ENCODE measurements around the gene KRT4. TPM values are rescaled to one million over a fixed set of nuclear protein-coding genes. Genes with fewer than 3 reads are reported as not detected.
A peak's percentile ranks its signal among the peaks of the same experiment; 100 is the strongest.

The KRT4 gene
- total RNA-seq, 1 experiment from 2014 or later: 2.0 TPM

DNA sequence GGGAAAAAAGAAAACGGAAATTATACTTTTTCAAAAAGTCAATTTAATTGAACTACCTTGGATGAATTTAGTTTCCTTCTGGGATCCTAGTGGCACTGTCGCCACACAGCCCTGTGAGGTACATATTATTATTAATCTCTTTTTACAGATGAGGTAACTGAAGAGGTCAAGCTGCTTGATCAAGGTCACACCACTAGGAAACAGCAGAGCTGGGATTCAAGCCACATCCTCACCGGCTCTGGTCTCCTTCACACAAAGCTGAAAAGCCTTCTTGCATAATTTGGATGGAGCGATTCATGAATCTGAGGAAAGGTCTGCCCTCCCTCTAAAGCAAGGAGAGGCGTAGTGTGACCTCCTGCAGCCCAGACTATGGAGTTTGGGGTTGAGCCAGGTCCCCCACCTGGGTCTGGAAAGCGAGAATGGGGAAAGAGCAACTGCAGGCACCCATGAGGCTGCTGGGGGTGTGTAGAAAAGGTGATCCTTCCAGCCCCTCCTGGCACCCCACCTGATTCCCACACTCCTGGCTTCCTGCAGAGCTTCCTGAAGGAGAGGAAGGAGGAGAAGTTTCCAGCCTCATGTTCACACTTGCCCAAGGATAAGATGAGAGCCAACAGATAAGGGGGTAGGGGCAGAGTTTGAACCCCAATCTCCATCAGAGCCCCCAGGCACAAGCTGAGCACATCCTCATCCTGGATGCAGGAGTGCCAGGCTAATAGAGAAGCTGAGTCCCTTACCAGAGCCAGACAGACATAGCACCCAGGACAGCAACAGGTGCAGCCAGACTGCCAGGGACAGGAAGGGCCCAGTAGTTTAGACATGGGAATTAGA, 24.1 kb upstream of the KRT4 start:
- in situ Hi-C loops (cut with HindIII; ENCODE audit: low pct_unique_long_range_greater_than_20kb, low sequenced_read_pairs): no loop called here
- DNase-seq (ENCODE audit: low read depth): no peak

DNA sequence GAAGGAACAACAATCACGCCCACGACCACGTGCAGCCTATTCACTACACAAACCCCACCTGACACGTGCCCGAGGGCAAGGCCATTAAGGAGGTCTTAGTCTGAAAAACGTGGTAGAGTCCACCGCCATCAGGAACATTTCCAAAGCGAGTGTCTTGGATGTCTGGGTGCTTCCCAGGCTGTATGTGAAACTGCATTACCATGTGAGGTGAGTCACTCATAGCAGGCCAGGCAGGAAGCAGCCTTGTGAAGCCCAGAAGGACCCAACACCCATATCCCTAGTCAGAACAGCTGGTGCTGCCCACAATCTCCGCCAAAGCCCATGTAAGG, 23.5 kb upstream of the KRT4 start:
- peak; percentile 18 for DNase-seq (ENCODE audit: low read depth)
- in situ Hi-C loops (cut with HindIII; ENCODE audit: low pct_unique_long_range_greater_than_20kb, low sequenced_read_pairs): no loop called here

DNA sequence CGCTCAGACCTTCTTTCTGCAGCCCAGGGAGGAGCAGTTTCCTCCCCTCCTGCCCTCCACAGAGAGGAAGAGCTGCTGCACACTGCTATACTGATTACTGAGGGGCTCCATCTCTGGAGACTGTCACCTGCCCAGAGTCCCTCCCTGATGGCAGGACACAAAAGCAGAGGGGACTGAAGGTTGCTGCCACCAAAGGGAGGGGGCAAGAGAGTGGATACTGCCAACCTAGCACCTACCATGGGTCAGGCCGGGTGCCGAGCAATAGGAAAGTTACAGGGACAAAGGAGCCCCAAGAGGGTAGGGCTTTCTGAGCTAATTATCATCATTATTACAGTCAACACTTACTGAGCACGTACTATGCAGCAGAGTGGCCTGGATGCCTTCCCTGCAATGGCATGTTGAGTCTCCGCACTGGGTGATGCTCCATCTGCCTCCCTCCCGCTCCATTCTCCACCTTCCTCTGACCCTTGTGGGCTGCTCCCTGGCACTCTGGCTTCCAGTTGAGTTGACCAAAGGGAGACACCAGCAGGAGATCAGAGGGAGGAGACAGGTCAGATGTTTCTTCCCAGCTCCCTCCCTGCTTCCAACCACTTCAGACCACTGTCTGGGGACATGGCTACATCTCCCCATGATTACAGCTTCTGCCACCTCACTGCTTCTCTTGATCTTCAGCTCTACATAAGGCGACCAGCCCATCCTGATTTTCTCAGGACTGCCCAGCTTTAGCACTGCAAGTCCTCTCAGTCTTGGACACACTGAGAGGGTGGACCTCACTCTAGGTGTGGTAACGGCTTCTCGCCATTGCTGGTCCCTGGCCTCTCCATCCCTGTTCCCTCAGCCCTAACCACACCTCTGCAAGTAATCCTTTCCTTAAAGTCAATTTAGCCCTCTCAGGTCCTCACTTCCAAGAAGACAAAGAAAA, 22.8 kb upstream of the KRT4 start:
- no peak for DNase-seq (ENCODE audit: low read depth)
- in situ Hi-C loops (cut with HindIII; ENCODE audit: low pct_unique_long_range_greater_than_20kb, low sequenced_read_pairs): no loop called here

DNA sequence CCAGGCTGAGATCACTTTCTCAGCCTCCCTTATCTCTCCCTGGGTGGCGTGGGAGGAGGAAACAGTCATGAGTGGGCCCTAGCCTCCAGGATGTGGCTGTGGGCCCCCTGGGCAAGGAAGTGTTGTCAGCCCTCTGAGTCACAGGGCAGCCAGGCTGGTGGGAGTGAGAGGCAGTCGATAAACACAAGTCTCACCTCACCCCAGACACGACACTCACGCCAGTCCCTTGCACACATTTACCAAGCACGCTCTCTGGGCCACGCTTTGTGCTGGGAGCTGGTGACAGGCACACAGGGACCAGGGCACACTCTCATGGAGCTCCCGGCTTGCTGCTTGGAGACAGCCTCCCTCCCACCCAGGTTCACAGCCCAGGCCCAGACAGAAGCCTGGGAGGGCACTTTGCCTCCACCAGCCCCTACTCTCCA, 22.1 kb upstream of the KRT4 start:
- in situ Hi-C loops (cut with HindIII; ENCODE audit: low pct_unique_long_range_greater_than_20kb, low sequenced_read_pairs): no loop called here
- no peak for DNase-seq (ENCODE audit: low read depth)

DNA sequence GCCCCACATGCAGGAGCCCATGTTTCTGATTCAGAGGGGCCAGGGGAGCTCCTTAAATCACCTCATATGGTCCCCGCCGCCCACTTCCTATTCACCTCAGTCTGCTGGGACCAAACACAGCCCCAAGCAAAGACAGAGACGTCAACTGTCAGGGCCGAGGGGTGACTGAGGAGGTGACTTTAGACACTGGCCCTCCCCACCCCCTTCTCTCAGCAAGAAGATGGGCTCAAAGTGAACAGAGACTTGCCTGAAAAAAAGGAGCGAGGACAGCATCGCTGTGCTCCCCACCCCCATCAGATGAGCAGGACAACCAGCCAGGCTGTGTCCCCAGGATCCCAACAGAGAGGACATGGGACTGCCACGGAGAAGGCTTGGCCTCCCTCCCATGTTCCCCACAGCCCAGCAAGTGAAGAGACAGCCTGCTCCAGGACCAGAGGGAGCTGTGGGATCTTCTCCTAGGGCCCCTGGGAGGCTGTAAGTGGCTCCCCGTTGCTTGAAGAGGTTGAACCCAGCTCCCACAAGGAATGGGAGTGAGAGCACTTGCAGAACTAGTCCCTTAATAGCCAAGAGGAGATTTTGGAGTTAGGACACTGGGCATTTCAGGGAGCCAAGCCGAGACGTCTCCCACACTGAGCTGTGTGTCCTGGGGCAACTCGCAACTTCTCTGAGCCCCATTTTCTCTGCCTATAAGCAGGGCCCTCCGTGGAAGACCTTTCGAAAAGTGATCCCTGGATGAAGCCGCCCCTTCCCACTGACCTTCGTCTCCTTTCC, 21.5 kb upstream of the KRT4 start:
- in situ Hi-C loops (cut with HindIII; ENCODE audit: low pct_unique_long_range_greater_than_20kb, low sequenced_read_pairs): no loop called here
- no peak for DNase-seq (ENCODE audit: low read depth)

DNA sequence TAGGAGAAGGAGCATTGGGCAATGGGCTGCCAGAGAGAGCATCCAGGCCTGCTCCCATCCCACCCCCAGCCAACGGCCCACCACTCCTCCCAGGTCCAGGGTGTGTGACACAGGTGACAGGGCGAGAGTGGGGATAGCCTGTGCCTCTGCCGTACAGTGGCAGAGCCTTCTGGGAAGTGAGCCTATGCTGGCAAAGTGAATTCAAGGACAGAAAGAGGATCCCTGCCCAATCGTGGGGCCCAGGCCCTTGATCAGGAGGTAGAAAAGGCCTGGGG, 20.7 kb upstream of the KRT4 start:
- in situ Hi-C loops (cut with HindIII; ENCODE audit: low pct_unique_long_range_greater_than_20kb, low sequenced_read_pairs): no loop called here
- no peak for DNase-seq (ENCODE audit: low read depth)

DNA sequence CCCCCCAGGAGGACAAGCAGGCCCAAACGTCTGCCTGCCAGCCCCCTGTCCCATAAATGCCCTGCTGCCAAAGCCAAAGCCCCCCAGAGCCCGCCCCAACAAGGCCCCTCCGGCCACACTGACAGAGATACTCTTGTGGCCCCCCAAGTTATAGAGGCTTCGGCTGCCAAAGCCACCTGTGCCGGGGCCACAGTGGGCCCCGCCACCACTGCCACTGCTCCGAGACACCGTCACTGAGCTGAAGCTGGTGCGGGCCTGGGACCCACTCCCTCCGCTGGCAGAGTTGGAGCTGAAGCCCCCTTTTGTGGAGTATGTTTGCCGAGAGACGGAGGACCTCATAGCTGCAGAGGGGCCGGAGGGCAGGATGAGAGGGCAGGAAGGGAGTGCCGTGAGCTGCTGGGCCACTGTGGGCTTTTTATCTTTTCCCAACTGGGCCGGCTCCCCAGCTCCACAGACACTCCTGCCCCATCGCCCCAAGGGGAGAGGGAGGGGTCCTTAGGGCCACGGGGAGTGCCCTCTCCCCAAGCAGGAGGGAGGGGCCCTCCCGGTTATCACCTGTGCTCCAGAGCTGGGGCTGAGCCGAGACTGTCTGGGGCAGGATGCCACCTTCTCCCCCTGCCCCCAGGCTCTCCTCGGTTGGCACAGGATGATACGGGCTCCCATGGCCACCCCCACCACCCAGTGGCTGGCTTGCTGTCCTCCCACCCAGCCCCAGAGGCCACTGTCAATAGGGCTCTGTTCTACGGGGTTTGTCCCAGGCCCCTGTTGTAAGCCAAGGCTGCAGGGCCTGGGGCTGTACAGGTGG, 20.2 kb upstream of the KRT4 start, which contains the start of gene KRT79:
Gene KRT79 (minus strand): TSS at position 390 of the 805 bp plus-strand sequence. CDS start 51 bp downstream, at position 339.
- in situ Hi-C loops (cut with HindIII; ENCODE audit: low pct_unique_long_range_greater_than_20kb, low sequenced_read_pairs): no loop called here
- no peak for DNase-seq (ENCODE audit: low read depth)

DNA sequence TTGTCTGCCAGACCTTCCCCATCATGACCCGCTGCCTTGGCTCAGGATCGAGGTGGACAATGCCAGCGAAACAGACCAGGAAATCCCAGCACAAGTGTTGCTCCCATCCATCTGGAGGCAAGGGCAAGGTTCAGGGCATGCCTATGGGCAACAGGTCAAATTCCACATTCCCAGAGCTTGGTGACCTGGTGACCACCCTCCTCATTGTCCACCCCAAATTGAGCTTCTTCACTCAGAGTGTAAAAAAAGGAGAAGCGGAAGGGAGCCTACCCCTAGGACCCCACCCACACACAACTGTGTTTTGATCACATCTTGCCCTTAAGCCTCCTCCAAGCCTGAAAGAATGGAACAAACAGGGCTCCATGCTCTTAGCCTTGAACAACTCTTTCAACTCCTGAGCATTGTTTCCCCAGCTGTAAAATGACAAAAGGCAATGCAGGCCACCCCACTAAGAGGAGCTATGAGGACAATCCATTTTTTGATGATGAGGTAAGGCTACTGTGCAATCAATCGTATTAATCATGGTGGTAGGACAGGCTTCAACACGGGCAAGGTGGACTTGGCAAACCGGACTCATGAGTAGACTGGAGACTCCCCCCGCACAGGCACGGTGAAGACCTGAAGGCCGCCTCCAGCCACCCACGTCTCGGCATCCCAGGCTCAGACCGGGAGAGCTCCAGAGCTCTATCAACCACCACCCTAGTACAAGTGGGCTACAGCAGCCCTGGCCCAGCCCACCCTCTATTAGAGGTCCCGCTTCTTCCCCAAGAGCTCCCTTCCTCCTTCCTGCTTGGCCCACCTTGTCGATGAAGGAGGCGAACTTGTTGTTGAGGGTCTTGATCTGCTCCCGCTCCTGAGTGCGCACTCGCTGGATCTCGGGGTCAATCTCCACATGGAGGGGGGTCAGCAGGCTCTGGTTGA, 19.3 kb upstream of the KRT4 start:
- DNase-seq (ENCODE audit: low read depth): no peak
- in situ Hi-C loops (cut with HindIII; ENCODE audit: low pct_unique_long_range_greater_than_20kb, low sequenced_read_pairs): no loop called here

DNA sequence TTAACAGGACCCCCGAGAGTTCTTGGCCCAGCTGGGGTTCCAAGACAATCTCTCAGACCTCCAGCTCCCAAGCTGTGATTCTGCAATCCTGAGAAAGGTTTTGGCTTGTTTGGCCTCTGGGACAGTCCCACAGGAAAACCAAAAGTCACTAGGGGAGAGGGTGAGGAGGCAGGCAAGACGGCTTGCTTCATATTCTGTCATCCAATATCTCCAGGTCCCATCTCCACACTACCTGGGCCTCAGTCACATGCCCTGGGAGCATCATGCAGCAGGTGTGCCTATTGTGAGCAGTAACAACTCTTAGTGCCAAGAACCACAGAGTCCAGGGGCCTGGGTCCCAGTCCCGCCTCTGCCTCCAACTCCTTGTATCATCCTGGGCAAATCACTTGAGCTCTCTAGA, 18.5 kb upstream of the KRT4 start:
- in situ Hi-C loops (cut with HindIII; ENCODE audit: low pct_unique_long_range_greater_than_20kb, low sequenced_read_pairs): no loop called here
- no peak for DNase-seq (ENCODE audit: low read depth)

DNA sequence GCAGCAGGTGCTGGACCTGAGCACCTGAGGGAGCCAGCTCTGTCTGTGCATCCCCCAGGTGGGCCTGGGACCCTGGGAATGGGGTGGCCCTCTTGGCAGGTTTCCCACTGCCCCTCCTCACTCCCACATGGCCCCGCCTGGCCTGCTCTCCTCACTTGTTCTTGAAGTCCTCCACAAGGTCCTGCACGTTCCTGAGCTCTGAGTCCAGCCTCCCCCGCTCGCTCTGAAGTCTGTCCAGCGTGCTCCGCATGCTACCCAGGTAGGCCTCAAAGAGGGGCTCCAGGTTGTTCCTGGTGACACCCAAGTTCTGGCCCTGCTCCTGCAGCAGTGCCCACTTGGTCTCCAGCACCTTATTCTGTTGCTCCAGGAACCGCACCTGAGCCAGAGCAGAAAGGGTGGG, 17.3 kb upstream of the KRT4 start:
- in situ Hi-C loops (cut with HindIII; ENCODE audit: low pct_unique_long_range_greater_than_20kb, low sequenced_read_pairs): no loop called here
- DNase-seq (ENCODE audit: low read depth): no peak

DNA sequence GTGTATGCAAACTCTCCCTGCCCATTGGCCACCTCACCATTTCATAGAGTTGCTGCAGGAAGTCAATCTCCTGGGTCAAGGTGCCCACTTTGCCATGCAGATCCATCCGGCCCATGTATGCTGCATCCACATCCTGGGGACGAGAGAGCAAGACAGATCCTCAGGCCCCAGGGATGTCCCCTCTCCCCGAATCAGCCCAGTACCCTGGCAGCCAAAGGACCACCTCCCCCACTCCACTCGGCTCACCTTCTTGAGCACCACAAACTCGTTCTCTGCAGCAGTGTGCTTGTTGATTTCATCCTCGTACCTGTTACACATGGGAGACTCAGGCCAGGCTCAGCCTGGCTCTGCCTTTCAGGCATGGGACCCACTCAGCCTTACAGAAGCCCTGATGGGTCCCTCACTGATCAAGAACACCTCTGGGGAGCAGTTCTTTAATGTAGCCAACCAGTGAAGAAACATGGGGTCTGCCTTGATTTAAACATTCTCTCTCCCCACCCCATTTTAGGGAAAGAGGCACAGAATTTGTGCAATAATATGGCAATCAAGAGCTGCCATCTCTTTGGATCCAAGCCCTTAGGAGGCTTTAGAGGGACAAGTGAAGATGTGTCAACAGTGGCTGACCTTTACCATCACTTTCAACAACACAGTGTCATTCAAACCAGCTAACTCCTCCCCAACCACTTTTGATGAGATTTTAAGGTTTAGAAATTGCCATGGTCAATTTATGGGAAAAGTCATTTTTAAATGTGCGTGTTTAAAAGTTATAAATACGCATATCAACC, 16.3 kb upstream of the KRT4 start:
- no peak for DNase-seq (ENCODE audit: low read depth)
- in situ Hi-C loops (cut with HindIII; ENCODE audit: low pct_unique_long_range_greater_than_20kb, low sequenced_read_pairs): no loop called here

DNA sequence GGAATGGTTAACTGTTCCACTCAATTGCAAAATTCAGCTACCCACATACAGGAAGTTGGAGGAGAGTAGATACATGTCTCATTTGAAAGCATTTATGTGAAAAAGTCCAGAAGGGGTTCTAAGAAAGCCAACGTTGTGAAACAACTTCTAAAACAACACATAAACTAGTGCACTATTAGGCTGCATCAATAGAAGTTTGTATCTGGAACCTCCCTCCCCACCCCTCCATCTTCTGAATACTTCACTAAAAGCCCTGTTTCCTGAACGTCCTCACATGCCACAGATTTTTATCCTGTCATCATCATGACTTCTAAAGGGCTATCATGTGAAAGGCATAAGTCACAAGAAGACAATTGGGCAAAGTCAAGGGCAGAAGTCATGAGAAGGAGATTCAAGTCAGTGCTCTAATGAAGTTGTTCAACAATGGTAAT, 14.7 kb upstream of the KRT4 start:
- no peak for DNase-seq (ENCODE audit: low read depth)
- in situ Hi-C loops (cut with HindIII; ENCODE audit: low pct_unique_long_range_greater_than_20kb, low sequenced_read_pairs): no loop called here

DNA sequence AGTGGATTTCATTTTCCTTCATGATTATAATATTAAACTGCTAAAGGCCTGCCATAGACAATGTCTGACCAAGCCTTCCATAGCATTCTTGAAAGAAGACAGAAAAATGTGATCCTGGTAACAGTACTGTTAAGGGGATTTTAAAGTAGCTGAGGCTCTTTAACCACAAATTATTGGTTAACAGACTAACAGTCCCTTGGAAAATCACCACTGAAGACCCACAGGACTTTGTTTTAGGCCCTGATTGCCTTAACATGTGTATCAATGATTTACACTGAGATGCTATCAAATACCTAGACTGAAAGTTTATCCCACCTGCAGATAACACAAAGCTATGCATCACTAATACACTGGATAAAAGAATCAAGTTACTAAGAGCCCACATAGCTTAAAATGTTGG, 14.2 kb upstream of the KRT4 start:
- in situ Hi-C loops (cut with HindIII; ENCODE audit: low pct_unique_long_range_greater_than_20kb, low sequenced_read_pairs): no loop called here
- DNase-seq (ENCODE audit: low read depth): no peak

DNA sequence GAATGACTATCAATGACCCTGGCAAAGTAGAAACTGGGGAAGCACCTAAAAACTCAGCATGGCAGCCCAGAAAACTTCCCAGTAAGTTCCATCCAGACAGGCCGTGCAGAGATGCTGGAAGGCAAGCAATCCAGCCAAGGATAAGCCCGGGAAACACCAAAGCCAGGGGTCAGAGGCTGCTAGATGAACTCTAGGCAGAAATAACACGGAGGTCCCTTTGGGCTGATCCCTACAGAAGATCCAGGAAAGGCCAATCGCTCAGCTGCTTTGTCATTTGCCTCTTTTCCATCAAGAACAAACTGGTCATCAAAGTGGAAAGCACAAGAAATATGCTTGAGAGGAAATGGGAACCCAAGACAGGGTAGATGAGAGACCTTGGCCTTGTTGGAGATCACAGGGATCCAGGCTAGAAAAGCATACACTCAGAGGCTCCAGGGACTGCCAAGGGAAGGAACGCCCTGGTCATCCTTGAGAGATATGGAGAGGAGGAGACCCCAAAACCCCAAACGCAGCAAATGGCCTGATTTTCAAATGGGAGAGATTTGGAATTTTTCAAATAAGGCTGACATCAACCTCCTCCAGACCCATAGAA, 13.7 kb upstream of the KRT4 start:
- in situ Hi-C loops (cut with HindIII; ENCODE audit: low pct_unique_long_range_greater_than_20kb, low sequenced_read_pairs): no loop called here
- no peak for DNase-seq (ENCODE audit: low read depth)

DNA sequence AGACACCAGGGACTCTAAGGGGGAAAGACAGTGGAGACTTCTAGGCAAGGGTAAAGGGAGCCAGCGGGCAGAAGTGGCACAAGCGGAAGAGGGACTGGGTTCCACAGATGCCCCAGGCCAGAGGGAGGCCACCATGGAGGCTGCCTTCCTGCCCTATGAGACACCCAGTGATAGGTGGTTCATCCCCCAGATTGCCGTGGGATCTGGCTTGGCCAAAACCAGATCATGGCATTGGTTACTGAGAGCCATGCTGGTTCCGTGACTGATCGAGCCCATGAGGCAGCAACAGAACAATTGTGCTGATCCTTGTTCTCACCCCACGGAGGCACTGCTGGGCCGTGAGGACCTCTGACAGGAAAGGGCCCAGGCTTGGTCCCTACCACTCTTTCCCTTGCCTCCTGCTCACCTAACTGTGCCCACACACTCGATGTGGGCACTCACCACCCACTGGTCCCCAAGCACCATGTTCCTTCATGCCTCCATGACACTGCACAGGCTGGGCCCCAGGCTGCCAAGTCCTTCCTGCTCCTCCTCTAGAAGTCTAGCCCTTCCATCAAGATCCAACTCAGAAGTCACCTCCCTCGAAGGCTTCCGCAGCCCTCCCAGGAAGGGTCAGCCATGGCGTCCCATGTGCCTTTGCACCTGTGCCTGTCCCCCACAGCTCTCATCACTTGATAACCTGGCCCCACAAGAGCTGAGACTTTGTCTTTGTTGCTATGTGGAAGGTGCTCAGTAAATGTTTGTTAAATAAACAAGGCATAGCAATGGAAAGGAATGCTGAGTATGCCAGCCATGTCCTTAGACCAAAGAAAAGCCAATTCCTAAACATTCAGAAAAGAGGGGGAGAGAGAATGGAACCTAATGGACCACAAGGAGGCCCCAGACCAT, 12.9 kb upstream of the KRT4 start:
- in situ Hi-C loops (cut with HindIII; ENCODE audit: low pct_unique_long_range_greater_than_20kb, low sequenced_read_pairs): no loop called here
- peak; percentile 57 for DNase-seq (ENCODE audit: low read depth)
